ENCODE measurements around the gene RAB1B. TPM values are rescaled to one million over a fixed set of nuclear protein-coding genes. Genes with fewer than 3 reads are reported as not detected.
A peak's percentile ranks its signal among the peaks of the same experiment; 100 is the strongest.

Gene RAB1B
- 108 TPM for polyA plus RNA-seq (ENCODE audit: insufficient read length)
- long read RNA-seq, donor 1, transcript RAB1B-201 (6 exons, 2,007 nt): major isoform, 78 of 118 reads
- long read RNA-seq, donor 1, partial matches to known transcripts: 40 of 118 reads
- long read RNA-seq, donor 1, other reads (novel, unspliced or antisense): 0 of 118 reads
- long read RNA-seq, donor 2, transcript RAB1B-201 (6 exons, 2,007 nt): major isoform, 48 of 68 reads
- long read RNA-seq, donor 2, partial matches to known transcripts: 20 of 68 reads
- long read RNA-seq, donor 2, other reads (novel, unspliced or antisense): 0 of 68 reads
- long read RNA-seq, donor 3, transcript RAB1B-201 (6 exons, 2,007 nt): major isoform, 35 of 103 reads
- long read RNA-seq, donor 3, partial matches to known transcripts: 68 of 103 reads
- long read RNA-seq, donor 3, other reads (novel, unspliced or antisense): 0 of 103 reads
- long read RNA-seq, donor 4, transcript RAB1B-201 (6 exons, 2,007 nt): major isoform, 5 of 5 reads
- long read RNA-seq, donor 4, partial matches to known transcripts: 0 of 5 reads
- long read RNA-seq, donor 4, other reads (novel, unspliced or antisense): 0 of 5 reads
- long read RNA-seq, donor 5, transcript RAB1B-201 (6 exons, 2,007 nt): major isoform, 122 of 164 reads
- long read RNA-seq, donor 5, partial matches to known transcripts: 42 of 164 reads
- long read RNA-seq, donor 5, other reads (novel, unspliced or antisense): 0 of 164 reads
- long read RNA-seq, donor 6, transcript RAB1B-201 (6 exons, 2,007 nt): major isoform, 74 of 89 reads
- long read RNA-seq, donor 6, partial matches to known transcripts: 14 of 89 reads
- long read RNA-seq, donor 6, other reads (novel, unspliced or antisense): 0 of 89 reads
- long read RNA-seq, donor 7, transcript RAB1B-201 (6 exons, 2,007 nt): major isoform, 121 of 145 reads
- long read RNA-seq, donor 7, partial matches to known transcripts: 24 of 145 reads
- long read RNA-seq, donor 7, other reads (novel, unspliced or antisense): 0 of 145 reads
- long read RNA-seq, donor 8, transcript RAB1B-201 (6 exons, 2,007 nt): major isoform, 13 of 13 reads
- long read RNA-seq, donor 8, partial matches to known transcripts: 0 of 13 reads
- long read RNA-seq, donor 8, other reads (novel, unspliced or antisense): 0 of 13 reads

DNA sequence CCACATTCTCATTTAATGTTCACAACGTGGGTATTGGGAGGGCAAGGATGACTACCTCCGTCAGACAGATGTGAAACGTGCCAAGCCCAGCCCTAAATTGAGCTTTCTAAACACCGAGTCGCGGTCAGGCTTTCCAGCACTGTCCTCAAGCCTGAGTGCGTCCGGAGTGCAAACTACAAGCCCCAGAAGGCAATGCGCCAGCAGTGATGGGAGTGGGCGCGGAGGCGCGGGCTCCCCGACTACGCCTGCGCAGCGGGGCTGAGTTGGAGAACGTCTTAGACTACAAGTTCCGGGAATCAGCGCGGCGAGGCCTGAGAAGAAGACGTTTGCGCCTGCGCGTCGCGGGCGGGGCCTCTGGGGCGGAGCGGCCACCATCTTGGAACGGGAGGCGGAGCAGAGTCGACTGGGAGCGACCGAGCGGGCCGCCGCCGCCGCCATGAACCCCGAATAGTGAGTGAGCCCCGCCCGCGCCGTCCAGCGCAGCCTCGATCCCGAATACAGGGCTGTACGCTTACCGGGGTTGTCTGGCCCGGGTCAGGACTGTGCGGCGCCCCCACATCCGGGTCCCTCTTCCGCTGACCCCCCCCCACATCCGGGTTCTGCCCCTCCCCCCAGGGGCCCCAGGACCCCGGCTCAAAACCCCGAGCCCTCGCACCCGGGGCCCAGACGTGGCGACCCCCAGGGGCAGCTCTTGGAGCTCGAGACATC, at the start of gene RAB1B:
Gene RAB1B, plus strand, starts transcription at position 396 of the 708 bp plus-strand sequence. Its CDS starts 41 bp downstream, at position 437.
- peak; percentile 100 for DNase-seq

DNA sequence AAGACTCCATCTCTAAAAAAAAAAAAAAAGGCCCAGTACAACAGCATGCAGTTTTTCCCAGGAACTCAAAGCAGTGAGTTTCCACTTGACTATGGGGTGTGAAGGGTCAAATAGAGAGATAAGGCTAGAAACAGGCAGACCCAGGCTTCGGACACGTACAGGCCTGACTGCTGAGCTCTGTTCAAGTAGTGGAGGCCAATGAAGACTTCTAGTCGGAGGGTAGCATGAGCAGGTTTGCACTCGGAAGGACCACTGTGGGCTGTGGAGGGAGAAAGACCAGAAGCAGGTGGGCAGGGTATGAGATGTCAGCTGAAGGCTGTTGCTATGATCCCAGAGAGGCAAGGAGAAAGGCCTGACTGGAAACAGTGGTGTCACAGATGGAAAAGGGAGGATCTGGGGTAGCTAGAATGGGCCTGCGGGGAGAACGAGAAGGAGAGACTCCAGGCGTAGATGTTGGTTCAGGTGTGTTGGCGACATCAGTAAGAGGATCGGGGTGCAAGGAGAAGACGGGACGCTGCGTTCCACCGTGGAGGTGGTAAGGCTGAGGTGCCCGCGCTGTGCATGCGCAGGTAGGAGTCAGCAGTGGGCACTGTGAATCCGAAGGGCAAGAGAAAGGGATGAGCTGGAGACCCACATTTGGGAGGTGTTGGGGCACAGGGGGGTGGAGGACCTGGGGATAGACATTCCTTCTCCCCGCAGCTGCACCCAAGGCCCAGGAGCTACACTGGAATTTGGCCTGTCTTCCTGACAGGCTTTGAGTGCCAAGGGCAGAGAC, 49.4 kb upstream of the RAB1B start:
- no peak for DNase-seq

GRCh38 chr11:66219846-66220565, 48.4 kb upstream of the RAB1B start:
- DNase-seq: no peak

DNA sequence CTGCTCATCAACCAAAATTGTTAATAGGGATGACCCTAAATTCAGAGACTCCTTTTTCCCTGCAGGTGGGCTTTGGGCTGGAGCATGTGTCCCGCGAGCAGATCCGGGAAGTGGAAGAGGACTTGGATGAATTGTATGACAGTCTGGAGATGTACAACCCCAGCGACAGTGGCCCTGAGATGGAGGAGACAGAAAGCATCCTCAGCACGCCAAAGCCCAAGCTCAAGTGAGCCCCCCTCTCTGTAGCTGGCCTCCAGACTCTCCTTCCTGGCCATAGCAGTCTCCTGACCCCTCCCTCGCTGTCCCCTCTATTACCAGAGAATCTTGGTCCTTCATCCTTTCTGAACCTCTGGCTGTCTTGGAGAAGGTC, 47.9 kb upstream of the RAB1B start:
- DNase-seq: no peak

- no peak for DNase-seq
Observed at GRCh38 chr11:66221012-66221411, 47.4 kb upstream of the RAB1B start.

DNA sequence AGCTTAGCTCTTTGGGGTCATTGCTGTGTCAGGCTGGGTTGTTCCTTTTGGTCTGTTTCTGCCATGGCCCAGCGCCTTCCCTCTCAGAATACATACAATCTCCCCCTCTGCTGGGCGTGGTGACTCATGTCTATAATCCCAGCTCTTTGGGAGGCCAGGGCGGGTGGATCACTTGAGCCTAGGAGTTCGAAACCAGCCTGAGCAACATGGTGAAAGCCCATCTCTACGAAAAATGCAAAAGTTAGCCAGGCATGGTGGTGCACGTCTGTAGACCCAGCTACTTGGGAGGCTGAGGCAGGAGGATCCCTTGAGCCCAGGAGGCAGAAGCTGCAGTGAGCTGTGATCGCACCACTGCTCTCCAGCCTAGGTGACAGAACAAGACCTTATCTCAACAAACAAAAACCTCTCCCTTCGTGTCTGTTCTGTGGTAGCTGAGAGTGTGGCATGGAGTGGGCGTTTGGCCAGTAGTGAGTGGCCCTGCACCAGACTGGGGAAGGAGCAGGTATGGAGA, 46.7 kb upstream of the RAB1B start:
- DNase-seq: no peak

DNA sequence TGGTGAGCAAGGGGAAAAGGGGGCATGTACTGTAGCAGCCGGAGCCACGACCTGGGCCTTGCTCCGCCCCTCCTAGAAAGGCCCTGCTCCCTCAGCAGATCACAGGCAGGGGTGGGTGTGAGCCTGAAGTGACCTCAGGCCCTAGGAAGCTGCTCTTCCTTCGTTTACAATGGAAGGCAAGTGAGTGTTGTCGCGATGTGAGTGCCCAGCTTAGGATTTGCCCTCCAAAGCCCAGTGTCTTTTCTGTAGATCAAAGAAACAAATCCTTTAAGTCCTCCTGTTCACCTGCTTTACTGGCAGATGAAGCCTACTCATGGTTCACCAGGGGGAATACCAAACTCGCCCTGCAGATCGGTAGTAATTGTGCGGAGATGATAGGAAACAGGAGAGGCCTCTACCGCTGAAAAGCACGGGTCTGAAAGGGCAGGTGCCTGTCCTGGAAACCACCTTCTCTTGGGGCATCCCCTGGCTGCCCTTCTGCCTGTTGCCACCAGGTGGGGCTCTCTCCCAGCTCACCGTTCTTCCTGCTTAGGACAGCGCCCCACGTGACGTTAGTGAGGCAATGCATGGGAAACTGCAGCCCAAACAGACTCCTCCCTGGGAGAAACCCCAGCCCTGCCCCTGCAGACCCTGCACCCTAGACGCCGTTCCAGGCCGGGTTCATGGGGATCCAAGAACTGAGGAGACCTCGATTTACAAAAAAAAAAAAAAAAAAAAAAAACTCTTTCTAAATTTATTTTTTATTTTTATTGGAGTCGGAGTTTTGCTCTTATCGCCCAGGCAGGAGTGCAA, 45.9 kb upstream of the RAB1B start:
- DNase-seq: peak; percentile 87

- no peak for DNase-seq
Observed at GRCh38 chr11:66224226-66224855, 44.1 kb upstream of the RAB1B start.

DNA sequence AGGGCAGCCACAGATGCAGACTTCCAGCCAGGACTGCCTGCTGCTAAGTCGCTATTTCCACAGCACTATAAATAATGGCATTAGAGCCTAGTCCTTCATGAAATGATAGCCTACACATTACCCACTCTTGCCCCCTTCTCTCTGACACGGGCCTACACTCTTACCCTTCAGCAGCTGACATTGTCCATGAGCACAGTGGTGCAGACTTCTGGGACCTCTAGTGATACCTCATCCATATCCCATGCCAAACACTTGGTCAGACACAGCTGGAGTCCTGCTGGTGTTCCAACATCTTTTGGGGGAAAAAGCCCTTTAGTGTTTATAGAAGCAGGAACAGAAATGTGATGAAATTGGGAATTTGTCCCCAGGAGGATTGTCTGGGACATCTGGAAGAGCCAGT, 43.4 kb upstream of the RAB1B start:
- DNase-seq: no peak

DNA sequence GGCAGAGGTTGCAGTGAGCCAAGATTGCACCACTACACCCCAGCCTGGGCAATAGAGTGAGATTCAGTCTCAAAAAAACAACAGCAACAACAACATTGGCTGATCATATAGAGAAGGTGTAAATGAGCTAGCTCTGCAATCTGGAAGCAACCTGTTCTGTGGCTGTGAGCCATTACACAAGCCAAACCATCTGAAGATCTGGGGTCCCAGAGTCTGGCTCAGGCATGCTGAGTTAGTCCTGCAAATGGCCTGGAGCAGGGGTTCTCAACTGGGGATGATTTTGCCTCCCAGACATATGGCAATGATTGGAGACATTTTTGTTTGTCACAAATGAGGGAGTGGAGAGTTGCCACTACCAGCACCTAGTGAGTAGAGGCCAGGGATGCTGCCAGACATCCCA, 42.3 kb upstream of the RAB1B start:
- no peak for DNase-seq

DNA sequence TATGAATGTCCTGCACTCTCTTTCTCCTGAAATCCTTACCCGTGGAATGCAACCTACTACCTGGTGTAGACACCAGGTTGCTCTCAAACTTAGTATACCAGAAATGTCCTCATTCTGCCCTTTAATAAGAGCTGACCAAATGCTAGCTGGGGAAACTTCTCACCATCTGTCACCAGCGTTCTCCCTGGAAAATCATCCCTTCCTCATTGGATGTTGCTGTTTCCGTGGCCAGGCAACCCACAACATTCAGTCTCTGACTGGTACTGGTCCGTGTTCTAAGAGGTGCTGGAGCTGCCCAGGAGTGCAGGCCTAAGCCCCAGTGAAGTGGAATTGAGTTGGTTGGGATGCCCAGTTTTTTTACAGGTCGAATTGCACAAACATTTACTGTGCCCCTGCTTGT, 40.7 kb upstream of the RAB1B start:
- DNase-seq: no peak

DNA sequence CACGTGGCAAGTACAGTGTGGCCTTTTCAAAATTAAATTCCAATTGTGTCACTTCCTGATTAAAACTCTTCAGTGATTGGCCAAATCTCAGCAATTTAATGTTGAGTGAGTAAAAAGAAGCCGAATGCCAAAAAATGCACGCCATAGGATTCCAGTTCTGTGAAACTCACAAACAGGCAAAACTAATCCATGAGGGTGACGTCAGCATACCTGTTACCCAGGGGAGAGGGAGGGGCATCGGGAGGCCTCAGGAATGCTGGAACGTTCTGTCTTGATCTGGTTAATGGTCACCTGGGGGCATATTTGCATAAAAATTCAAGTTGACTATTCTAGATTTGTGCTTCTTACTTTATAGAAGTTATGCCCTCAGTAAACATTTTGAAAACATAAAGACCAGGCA, 39.9 kb upstream of the RAB1B start:
- DNase-seq: peak; percentile 36

GRCh38 chr11:66230156-66230555, 38.3 kb upstream of the RAB1B start:
- DNase-seq: no peak

- DNase-seq: no peak
Observed at GRCh38 chr11:66230978-66231377, 37.5 kb upstream of the RAB1B start.

DNA sequence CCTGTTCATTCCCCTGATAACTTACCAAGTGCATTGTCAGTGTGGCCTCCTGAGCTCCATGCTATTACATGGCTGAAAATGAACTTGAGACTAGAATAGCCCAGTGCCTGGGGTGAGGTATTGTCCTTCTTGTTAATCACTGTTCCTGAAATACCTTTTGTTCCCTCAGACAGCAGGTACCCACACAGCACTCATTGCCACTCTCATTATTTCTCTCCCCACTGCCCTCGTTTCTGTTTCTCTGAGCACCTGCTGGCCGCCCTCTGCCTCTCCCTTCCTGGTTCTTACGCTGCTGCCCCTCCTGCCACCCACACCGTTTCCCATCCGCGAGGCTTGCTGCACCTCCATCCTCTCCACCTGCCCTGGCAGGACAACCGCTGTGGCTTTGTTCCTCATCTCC, 36.9 kb upstream of the RAB1B start:
- DNase-seq: no peak

GRCh38 chr11:66232769-66233168, 35.7 kb upstream of the RAB1B start:
- DNase-seq: no peak

- no peak for DNase-seq
Observed at GRCh38 chr11:66233301-66233700, 35.1 kb upstream of the RAB1B start.

- DNase-seq: no peak
Observed at GRCh38 chr11:66235141-66235540, 33.3 kb upstream of the RAB1B start.

- no peak for DNase-seq
Observed at GRCh38 chr11:66237867-66238266, 30.6 kb upstream of the RAB1B start.

Measured in left kidney (tissue), 8 donors.